GM23248 (cell line): ENCODE results near the gene PLCB1. TPM values are rescaled to one million over a fixed set of nuclear protein-coding genes. Genes with fewer than 3 reads are reported as not detected.

Experiments used
- DNase-seq: peaks from one replicate; pipeline ENCODE4 v3.0.0-alpha.2; 2015
- H2AFZ ChIP-seq: fragments of 200-600 bp; sonication (generic); 2 replicates; pipeline ENCODE4 v1.6.1; 2016; ENCODE audit warnings: antibody characterized with exemption
- H3F3A ChIP-seq: fragments of 200-600 bp; sonication (generic); 2 replicates; pipeline ENCODE4 v1.6.1; 2016; ENCODE audit warnings: mild to moderate bottlenecking, antibody characterized with exemption, mixed run types; ENCODE audit not compliant: insufficient read depth
- H3K27ac ChIP-seq: fragments of 200-600 bp; sonication (generic); 2 replicates; pipeline ENCODE4 v1.5.1; 2016; ENCODE audit warnings: mild to moderate bottlenecking
- H3K27me3 ChIP-seq: fragments of 200-600 bp; sonication (generic); replicated peaks from 2 replicates; pipeline ENCODE4 v1.6.1; 2016; ENCODE audit warnings: mild to moderate bottlenecking; ENCODE audit not compliant: insufficient read depth
- H3K36me3 ChIP-seq: fragments of 200-600 bp; sonication (generic); 2 replicates; pipeline ENCODE4 v1.6.1; 2016; ENCODE audit warnings: low read depth, mild to moderate bottlenecking
- H3K4me1 ChIP-seq: fragments of 200-600 bp; sonication (generic); 2 replicates; pipeline ENCODE4 v1.6.1; 2016; ENCODE audit warnings: mild to moderate bottlenecking; ENCODE audit not compliant: insufficient read depth
- H3K4me2 ChIP-seq: fragments of 200-600 bp; sonication (generic); one replicate; pipeline ENCODE4 v1.6.1; 2016; ENCODE audit warnings: mild to moderate bottlenecking; ENCODE audit not compliant: unreplicated experiment
- H3K4me3 ChIP-seq: fragments of 200-600 bp; sonication (generic); 2 replicates; pipeline ENCODE4 v1.5.1; 2016; ENCODE audit warnings: mild to moderate bottlenecking
- H3K79me2 ChIP-seq: fragments of 200-600 bp; sonication (generic); 2 replicates; pipeline ENCODE4 v1.6.1; 2016; ENCODE audit warnings: mild to moderate bottlenecking; ENCODE audit not compliant: insufficient read depth
- H3K9ac ChIP-seq: fragments of 200-600 bp; sonication (generic); 2 replicates; pipeline ENCODE4 v1.6.1; 2016; ENCODE audit warnings: mild to moderate bottlenecking
- H3K9me2 ChIP-seq: fragments of 200-600 bp; sonication (generic); 2 replicates; pipeline ENCODE4 v1.6.1; 2016; ENCODE audit warnings: mixed run types, mild to moderate bottlenecking, moderate library complexity; ENCODE audit not compliant: insufficient read depth
- H3K9me3 ChIP-seq: fragments of 200-600 bp; sonication (generic); one replicate; pipeline ENCODE4 v1.6.1; 2017; ENCODE audit warnings: low read depth
- H4K20me1 ChIP-seq: fragments of 200-600 bp; sonication (generic); 2 replicates; pipeline ENCODE4 v1.6.0; 2016; ENCODE audit not compliant: insufficient read depth
- EZH2 ChIP-seq: fragments of 200-600 bp; sonication (generic); IDR thresholded peaks from 2 replicates; pipeline ENCODE4 v1.6.1; 2018; ENCODE audit warnings: antibody characterized with exemption, mild to moderate bottlenecking; ENCODE audit not compliant: insufficient read depth, poor library complexity, severe bottlenecking
- EZH2phosphoT487 ChIP-seq: fragments of 200-600 bp; sonication (generic); IDR thresholded peaks from 2 replicates; pipeline ENCODE4 v1.6.1; 2018; ENCODE audit warnings: antibody characterized with exemption, moderate library complexity, mild to moderate bottlenecking, low read depth; ENCODE audit not compliant: insufficient read depth
- WGBS, 2 experiments: methylation state at CpG; one replicate each; pipeline ENCODE4 v1.1.6; 2015 to 2017; ENCODE audit warnings: low lambda C conversion rate in 2 of 2, low coverage in 1 of 2; ENCODE audit errors: missing lambda C conversion rate in 2 of 2; 5-methylcytosine and 5-hydroxymethylcytosine counted together
- in situ Hi-C: fragments of 300-500 bp; cut with MboI; formaldehyde crosslinking; loops from 2 replicates; pipeline ENCODE4 v1.15.0; 2020
- polyA plus RNA-seq: library from polyadenylated mRNA; unstranded; fragments of >200 nt; fragmentation: Nextera tagmentation; extraction: Ambion mirVana; gene quantifications from 2 replicates; pipeline ENCODE4 v1.2.1, GENCODE V29; 2016
- total RNA-seq: library from RNA; depleted of rRNA; stranded (reverse); fragments of >200 nt; shearing (Covaris generic); gene quantifications from 2 replicates; pipeline ENCODE4 v1.2.3, GENCODE V29; 2014

The PLCB1 gene
- total and polyA plus RNA-seq, 2 experiments from 2014 or later = 3.7 to 12.8 TPM

DNA sequence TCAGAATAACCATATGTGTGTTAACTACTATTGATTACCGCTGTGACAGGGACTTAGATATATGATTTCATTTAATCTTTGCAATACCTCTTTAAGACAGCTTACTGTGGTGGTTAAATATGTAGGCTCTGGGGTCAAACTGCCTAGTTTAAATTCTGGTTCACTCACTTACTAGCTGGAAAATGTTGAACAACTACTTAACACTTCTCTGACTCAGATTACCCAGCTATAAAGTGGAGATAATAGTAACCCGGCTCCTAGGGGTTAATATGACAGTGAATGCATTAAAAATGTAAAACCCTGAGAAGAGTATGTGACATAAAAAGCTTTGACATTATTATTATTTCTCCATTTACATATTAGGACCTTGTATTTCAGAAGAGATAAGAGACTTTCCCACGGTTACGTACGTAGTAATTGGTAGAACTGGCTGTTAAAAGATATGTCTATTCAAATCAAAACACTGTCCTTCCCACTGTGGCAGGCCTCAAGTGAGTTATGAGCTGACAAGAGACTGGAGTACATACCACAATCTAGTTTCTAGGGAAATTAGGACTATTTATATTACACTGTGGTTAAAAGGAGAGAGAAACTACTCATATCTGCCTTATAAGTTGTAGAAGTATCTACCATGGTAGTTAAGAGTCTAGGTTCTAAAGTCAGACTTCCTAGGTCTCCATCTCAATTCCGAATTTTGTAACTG is 4.4 kb upstream of the PLCB1 start:
- no peak overlapping the region for H3K4me3 ChIP-seq
- H3K9me2 ChIP-seq = no peaks in the 10 kb centered on the region
- no peak overlapping the region for H2AFZ ChIP-seq
- no peaks in the 10 kb centered on the region for H4K20me1 ChIP-seq
- no peak for TF ChIP-seq EZH2phosphoT487
- no peak for TF ChIP-seq EZH2
- H3K4me2 ChIP-seq = no peak overlapping the region
- WGBS, 2 experiments = 93 to 96% methylated on average over 6 of the region's 6 CpGs
- H3K27me3 ChIP-seq = peaks cover 4% of the 10 kb centered on the region; the same call in 1 of the 2 replicates
- H3F3A ChIP-seq = no peaks in the 10 kb centered on the region
- H3K36me3 ChIP-seq = no peaks in the 10 kb centered on the region
- H3K9ac ChIP-seq = no peak overlapping the region
- no peaks in the 10 kb centered on the region for H3K4me1 ChIP-seq
- H3K27ac ChIP-seq = no peak overlapping the region
- DNase-seq = no peak
- H3K79me2 ChIP-seq = no peaks in the 10 kb centered on the region
- in situ Hi-C loops = no loop called here
- no peaks in the 10 kb centered on the region for H3K9me3 ChIP-seq

DNA sequence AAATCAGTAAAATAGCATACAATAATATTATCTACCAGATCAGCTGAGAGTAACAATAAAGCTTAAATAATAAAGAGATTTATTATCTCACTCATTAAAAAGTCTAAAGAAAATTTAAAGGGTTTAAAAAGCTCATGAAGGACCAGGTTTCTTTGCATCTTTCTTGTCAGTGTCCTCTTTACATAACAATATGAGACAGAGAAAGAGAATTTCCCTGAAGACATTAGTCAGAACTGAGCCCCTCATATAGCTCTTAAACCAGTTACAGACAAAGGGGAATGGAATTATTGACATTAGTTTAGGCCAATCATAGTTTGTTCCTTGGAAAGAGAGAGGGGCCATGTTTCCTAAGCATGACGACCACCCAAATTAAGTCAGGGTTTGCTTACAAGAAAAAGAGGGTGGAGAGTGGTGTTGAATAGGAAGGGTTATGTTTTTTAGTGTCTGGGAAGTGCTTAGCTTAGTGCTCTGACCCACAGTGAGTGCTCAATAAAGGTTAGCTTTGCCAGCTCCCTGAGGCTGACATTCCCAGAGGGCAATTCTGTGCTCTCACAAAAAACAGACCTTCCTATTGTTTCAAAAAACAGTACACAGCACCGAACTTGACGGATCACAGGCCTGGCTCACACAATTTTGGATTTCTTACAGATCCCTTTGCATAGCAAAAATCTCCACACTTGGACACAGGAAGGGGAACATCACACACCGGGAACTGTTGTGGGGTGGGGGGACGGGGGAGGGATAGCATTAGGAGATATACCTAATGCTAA is 3.6 kb upstream of the PLCB1 start:
- Histone ChIP-seq H3K27ac (no peak overlapping the region), H3F3A (no peaks in the 10 kb centered on the region), H2AFZ (no peak overlapping the region), H3K36me3 (no peaks in the 10 kb centered on the region), H3K9me3 (no peaks in the 10 kb centered on the region), H3K4me1 (no peaks in the 10 kb centered on the region), H3K27me3 (peaks cover 4% of the 10 kb centered on the region; the same call in 1 of the 2 replicates), H3K9ac (no peak overlapping the region), H4K20me1 (no peaks in the 10 kb centered on the region), H3K9me2 (no peaks in the 10 kb centered on the region), H3K4me2 (no peak overlapping the region), H3K79me2 (no peaks in the 10 kb centered on the region), H3K4me3 (no peak overlapping the region)
- TF ChIP-seq EZH2 (no peak), EZH2phosphoT487 (no peak)
- in situ Hi-C loops = no loop called here
- no peak for DNase-seq
- WGBS, 2 experiments = 63 to 64% methylated on average over 5 of the region's 5 CpGs

DNA sequence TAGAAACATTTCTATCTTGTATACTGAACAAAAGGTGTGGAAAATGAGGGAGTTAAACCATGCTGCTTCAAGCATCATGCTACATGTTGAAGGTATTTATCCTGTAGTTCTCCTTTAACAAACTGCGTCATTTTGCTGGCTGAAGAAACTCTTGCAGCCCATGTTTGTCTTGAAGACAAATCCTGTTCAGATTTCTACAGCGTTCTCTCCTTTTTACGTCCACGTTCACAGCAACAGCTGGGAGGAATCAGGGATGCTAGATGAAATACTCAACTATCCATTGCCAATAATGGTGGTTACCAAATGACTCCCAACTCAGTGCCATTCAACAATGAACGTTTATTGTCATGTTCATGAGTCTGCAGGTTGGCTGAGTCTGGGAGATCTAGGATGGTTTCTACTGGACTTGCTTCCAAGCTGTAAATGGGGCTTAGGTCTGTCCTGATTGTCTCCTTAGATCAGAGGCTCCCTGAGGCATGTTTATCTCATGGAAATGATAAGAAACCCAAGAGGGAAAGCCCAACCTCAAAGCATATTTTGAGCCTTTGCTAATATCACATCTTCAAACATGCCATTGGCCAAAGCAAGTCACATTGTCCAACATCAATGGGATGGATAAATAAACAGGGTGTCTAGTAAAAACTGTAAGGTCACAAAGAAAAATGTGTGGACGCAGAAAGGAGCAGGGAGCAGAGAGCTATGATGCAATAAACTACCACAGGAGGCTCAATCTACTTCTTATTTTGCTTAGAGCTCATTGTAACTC is 2.7 kb upstream of the PLCB1 start:
- Histone ChIP-seq H3K9me2 (no peaks in the 10 kb centered on the region), H3K4me1 (no peaks in the 10 kb centered on the region), H3F3A (no peaks in the 10 kb centered on the region), H3K27ac (no peak overlapping the region), H2AFZ (no peak overlapping the region), H4K20me1 (no peaks in the 10 kb centered on the region), H3K27me3 (peaks cover 4% of the 10 kb centered on the region; the same call in 1 of the 2 replicates), H3K9ac (no peak overlapping the region), H3K36me3 (no peaks in the 10 kb centered on the region), H3K4me2 (no peak overlapping the region), H3K4me3 (no peak overlapping the region), H3K79me2 (no peaks in the 10 kb centered on the region), H3K9me3 (no peaks in the 10 kb centered on the region)
- DNase-seq = no peak
- no peak for TF ChIP-seq EZH2phosphoT487
- TF ChIP-seq EZH2 = no peak
- 70 to 72% methylated on average over 6 of the region's 6 CpGs for WGBS, 2 experiments
- in situ Hi-C loops = no loop called here

- peak overlapping the region; percentile 89 for H2AFZ ChIP-seq
- H3K4me3 ChIP-seq = peak overlapping the region; percentile 79
Observed at GRCh38 chr20:8130840-8131526, 1.1 kb upstream of the PLCB1 start.

More at GRCh38 chr20:8130840-8131526, 1.1 kb upstream of the PLCB1 start:
- TF ChIP-seq EZH2phosphoT487 (no peak), EZH2 (no peak)
- Histone ChIP-seq H3K4me1 (no peaks in the 10 kb centered on the region), H3K27ac (no peak overlapping the region), H3K9ac (no peak overlapping the region), H3K9me2 (no peaks in the 10 kb centered on the region), H3K27me3 (peaks cover 4% of the 10 kb centered on the region; the same call in 1 of the 2 replicates), H3F3A (no peaks in the 10 kb centered on the region), H4K20me1 (no peaks in the 10 kb centered on the region), H3K36me3 (no peaks in the 10 kb centered on the region), H3K4me2 (peak overlapping the region; percentile 99), H3K9me3 (no peaks in the 10 kb centered on the region), H3K79me2 (no peaks in the 10 kb centered on the region)
- WGBS, 2 experiments = 69 to 82% methylated on average over 7 to 8 of the region's 8 CpGs
- in situ Hi-C loops = loop anchor here (10.0 kb wide), 2 partner anchors 254 to 584 kb away; no protein-coding TSS in a partner anchor
- DNase-seq = no peak
